ENCODE results near the gene HSPB2. TPM values are rescaled to one million over a fixed set of nuclear protein-coding genes. Genes with fewer than 3 reads are reported as not detected.

The HSPB2 gene
- polyA plus RNA-seq, 4 donors: 1.7 to 4.3 (median 3.0) TPM; not detected in 1

DNA sequence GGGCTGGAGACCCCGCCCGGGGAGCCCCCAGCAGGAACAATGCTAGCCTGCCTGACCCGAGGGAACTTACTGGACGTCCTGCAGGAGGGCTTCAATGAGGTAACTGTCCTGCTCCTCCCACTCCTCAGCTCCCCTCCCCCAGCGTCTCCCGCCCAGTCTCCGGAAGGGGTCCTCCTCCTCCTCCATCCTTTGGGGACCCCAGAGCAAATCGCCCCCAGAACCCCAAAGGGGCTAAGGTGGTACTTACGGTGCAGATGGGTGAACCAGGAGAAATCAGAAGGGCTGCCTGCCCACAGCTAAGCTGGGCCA, 24.9 kb downstream of the HSPB2 start:
- no peaks in the 10 kb centered on the region for H3K36me3 ChIP-seq (ENCODE audit: control insufficient read depth in 3 of 3, insufficient read depth in 2 of 3, low read depth in 1 of 3, low read length in 3 of 3)
- H3K4me3 ChIP-seq (ENCODE audit: low read depth in 1 of 3, low read length in 3 of 3): peak overlapping the region; percentile 61 to 88 (median 69)
- peaks cover 0 to 13% (median 0%) of the 10 kb centered on the region in 3 donors for H3K4me1 ChIP-seq (ENCODE audit: control insufficient read depth in 3 of 3, insufficient read depth in 2 of 3, low read depth in 1 of 3, low read length in 2 of 3)
- H3K27ac ChIP-seq (ENCODE audit: low read depth in 1 of 3, low read length in 2 of 3): peak overlapping the region in 2 of 3 donors; percentile 21 to 29
- H3K27me3 ChIP-seq (ENCODE audit: control insufficient read depth in 3 of 3, insufficient read depth in 3 of 3, low read length in 3 of 3): no peaks in the 10 kb centered on the region
- 5 to 14% (median 10%) methylated on average over 8 to 9 of the region's 9 CpGs for WGBS, 3 donors
- no peak for FAIRE-seq
- H3K9me3 ChIP-seq (ENCODE audit: control insufficient read depth in 2 of 2, insufficient read depth in 1 of 2, low read depth in 1 of 2, low read length in 1 of 2): no peaks in the 10 kb centered on the region
- DNase-seq: no peak

DNA sequence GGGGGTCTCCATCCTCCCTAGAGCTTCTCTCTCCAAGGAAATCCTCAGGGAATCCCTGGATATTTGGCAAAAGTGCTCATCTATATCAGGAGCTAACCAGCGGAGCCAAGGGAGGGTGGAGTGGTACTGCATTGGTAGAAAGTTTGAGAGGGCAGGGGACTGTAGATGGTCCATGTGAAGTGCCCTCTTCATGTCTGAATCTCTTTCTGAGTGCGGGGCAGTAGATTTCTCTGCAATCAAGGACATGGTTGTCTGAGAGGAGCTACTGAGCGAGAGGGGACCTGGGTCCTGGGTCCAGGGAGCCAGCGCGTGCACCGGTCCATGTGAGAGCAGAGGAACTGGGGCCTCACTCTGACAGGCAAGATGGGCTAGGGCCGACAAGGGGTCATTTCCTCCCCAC, 25.3 kb downstream of the HSPB2 start:
- FAIRE-seq: no peak
- Histone ChIP-seq H3K27ac (ENCODE audit: low read depth in 1 of 3, low read length in 2 of 3) (peak overlapping the region in 2 of 3 donors; percentile 5 to 29), H3K27me3 (ENCODE audit: control insufficient read depth in 3 of 3, insufficient read depth in 3 of 3, low read length in 3 of 3) (no peaks in the 10 kb centered on the region), H3K9me3 (ENCODE audit: control insufficient read depth in 2 of 2, insufficient read depth in 1 of 2, low read depth in 1 of 2, low read length in 1 of 2) (no peaks in the 10 kb centered on the region), H3K4me3 (ENCODE audit: low read depth in 1 of 3, low read length in 3 of 3) (peak overlapping the region in 1 of 3 donors; percentile 61), H3K36me3 (ENCODE audit: control insufficient read depth in 3 of 3, insufficient read depth in 2 of 3, low read depth in 1 of 3, low read length in 3 of 3) (no peaks in the 10 kb centered on the region), H3K4me1 (ENCODE audit: control insufficient read depth in 3 of 3, insufficient read depth in 2 of 3, low read depth in 1 of 3, low read length in 2 of 3) (peaks cover 0 to 13% (median 0%) of the 10 kb centered on the region in 3 donors)
- 73 to 79% (median 76%) methylated on average over 7 of the region's 7 CpGs for WGBS, 3 donors
- no peak for DNase-seq

DNA sequence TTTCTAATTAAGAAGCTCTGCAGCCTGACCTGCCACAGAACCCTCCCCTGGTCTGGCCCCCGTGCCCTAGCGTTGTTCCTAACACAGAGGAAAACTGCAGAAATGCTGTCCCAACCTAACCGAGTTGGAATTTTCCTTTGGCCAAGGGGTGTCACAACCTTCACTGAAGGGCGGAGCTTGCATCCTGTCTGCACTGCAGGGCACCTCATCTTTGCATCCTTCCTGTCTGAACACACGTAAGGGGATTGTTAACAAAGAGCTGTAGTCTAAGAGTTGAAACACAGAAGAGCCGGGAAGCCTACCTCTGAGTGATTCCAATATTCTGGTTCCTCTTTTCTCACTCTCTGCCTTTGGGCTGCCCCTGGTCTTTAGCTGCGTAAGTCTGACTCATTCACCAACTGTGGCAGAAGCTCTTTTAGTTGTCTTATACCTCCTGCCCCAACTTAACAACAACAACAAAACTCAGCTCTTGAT, 26.2 kb downstream of the HSPB2 start:
- Histone ChIP-seq H3K27me3 (ENCODE audit: control insufficient read depth in 3 of 3, insufficient read depth in 3 of 3, low read length in 3 of 3) (no peaks in the 10 kb centered on the region), H3K9me3 (ENCODE audit: control insufficient read depth in 2 of 2, insufficient read depth in 1 of 2, low read depth in 1 of 2, low read length in 1 of 2) (no peaks in the 10 kb centered on the region), H3K27ac (ENCODE audit: low read depth in 1 of 3, low read length in 2 of 3) (peak overlapping the region in 1 of 3 donors; percentile 63), H3K4me3 (ENCODE audit: low read depth in 1 of 3, low read length in 3 of 3) (no peak overlapping the region), H3K36me3 (ENCODE audit: control insufficient read depth in 3 of 3, insufficient read depth in 2 of 3, low read depth in 1 of 3, low read length in 3 of 3) (no peaks in the 10 kb centered on the region), H3K4me1 (ENCODE audit: control insufficient read depth in 3 of 3, insufficient read depth in 2 of 3, low read depth in 1 of 3, low read length in 2 of 3) (peaks cover 0 to 13% (median 0%) of the 10 kb centered on the region in 3 donors)
- no peak for DNase-seq
- WGBS, 3 donors: 34 to 52% (median 41%) methylated on average over 7 of the region's 7 CpGs
- FAIRE-seq: no peak

DNA sequence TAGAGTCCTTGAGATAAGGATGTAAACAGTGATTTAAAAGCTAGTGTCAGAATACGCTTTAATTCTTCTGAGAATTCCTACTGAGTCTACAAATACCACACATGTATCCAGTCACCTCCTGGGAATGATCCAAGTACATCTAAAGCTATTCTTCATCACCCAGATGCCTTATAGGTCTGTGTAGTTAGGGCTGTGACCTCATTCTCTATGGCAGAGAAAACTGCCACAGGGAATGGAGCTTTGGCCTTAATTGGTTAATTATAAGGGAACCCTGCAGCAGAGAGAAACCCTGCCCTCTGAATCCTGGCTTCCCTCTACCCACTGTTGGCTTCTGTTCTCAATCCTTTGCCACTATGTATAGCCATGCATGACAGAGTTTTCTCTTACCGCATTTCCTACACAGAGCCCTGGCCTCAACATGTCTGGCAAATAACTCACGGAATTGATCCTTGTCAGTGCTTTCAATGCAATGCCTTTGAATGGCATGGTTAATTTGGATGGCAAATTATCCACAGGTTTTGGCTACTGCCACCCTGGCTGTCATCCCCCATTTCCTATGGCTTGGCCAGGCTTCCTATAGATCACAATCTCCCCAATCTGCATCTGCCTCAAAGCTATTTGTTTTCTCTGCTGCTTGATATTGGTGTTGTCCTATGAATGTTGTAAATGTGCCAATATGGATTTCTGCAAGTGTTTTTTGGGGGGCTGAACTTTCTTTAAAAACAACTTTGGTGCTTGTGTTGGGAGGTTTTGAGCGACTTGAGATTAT, 27.5 kb downstream of the HSPB2 start:
- H3K36me3 ChIP-seq (ENCODE audit: control insufficient read depth in 3 of 3, insufficient read depth in 2 of 3, low read depth in 1 of 3, low read length in 3 of 3): no peaks in the 10 kb centered on the region
- no peak overlapping the region for H3K27ac ChIP-seq (ENCODE audit: low read depth in 1 of 3, low read length in 2 of 3)
- no peaks in the 10 kb centered on the region for H3K9me3 ChIP-seq (ENCODE audit: control insufficient read depth in 2 of 2, insufficient read depth in 1 of 2, low read depth in 1 of 2, low read length in 1 of 2)
- H3K4me1 ChIP-seq (ENCODE audit: control insufficient read depth in 3 of 3, insufficient read depth in 2 of 3, low read depth in 1 of 3, low read length in 2 of 3): peaks cover 0 to 13% (median 0%) of the 10 kb centered on the region in 3 donors
- no peak overlapping the region for H3K4me3 ChIP-seq (ENCODE audit: low read depth in 1 of 3, low read length in 3 of 3)
- H3K27me3 ChIP-seq (ENCODE audit: control insufficient read depth in 3 of 3, insufficient read depth in 3 of 3, low read length in 3 of 3): no peaks in the 10 kb centered on the region
- FAIRE-seq (no peak), DNase-seq (no peak)
- 77 to 87% (median 87%) methylated on average over 4 of the region's 4 CpGs for WGBS, 3 donors

DNA sequence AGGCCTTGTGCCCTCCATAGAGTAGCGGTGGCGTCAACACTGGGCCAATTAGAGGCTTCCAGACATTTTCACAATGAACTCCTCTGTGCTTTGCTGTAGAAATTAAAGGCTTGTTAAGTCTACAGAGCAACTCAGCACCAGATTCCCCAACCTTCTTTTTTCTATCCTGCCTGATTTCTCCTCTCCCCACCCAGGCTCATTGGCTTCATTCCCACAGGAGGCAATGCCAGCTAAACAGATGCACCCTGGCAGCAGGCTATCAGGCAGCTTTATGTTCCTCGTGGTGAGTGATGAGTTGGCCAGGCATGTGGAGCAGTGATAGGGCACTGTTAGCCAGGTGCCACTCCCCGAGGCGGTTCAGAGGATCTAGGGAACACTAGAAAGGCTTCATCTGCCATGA, 29.4 kb downstream of the HSPB2 start:
- no peak overlapping the region for H3K4me3 ChIP-seq (ENCODE audit: low read depth in 1 of 3, low read length in 3 of 3)
- no peaks in the 10 kb centered on the region for H3K9me3 ChIP-seq (ENCODE audit: control insufficient read depth in 2 of 2, insufficient read depth in 1 of 2, low read depth in 1 of 2, low read length in 1 of 2)
- peak in 1 of 2 donors; percentile 30 for DNase-seq
- H3K36me3 ChIP-seq (ENCODE audit: control insufficient read depth in 3 of 3, insufficient read depth in 2 of 3, low read depth in 1 of 3, low read length in 3 of 3): no peaks in the 10 kb centered on the region
- peaks cover 0 to under 1% (median 0%) of the 10 kb centered on the region in 3 donors for H3K4me1 ChIP-seq (ENCODE audit: control insufficient read depth in 3 of 3, insufficient read depth in 2 of 3, low read depth in 1 of 3, low read length in 2 of 3)
- FAIRE-seq: no peak
- H3K27me3 ChIP-seq (ENCODE audit: control insufficient read depth in 3 of 3, insufficient read depth in 3 of 3, low read length in 3 of 3): no peaks in the 10 kb centered on the region
- no peak overlapping the region for H3K27ac ChIP-seq (ENCODE audit: low read depth in 1 of 3, low read length in 2 of 3)
- WGBS, 3 donors: 51 to 79% (median 59%) methylated on average over 5 of the region's 5 CpGs

DNA sequence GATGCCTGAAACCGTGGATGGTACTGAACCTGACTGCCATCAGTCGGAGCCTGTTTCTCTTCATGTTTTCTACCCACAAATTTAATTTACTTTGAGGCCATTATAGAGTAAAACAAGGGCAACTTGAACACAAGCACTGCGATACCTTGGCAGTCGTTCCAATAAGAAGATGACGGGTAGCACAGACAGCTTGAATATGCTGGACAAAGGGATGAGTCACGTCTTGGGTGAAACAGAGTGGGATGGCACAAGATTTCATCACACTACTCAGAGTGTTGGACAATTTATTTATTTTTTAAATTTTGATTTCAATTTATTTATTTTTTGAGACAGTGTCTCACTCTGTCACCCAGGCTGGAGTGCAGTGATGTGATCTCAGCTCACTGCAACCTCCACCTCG, 30.3 kb downstream of the HSPB2 start:
- WGBS, 3 donors: 92 to 94% (median 93%) methylated on average over 7 of the region's 7 CpGs
- H3K27me3 ChIP-seq (ENCODE audit: control insufficient read depth in 3 of 3, insufficient read depth in 3 of 3, low read length in 3 of 3): no peaks in the 10 kb centered on the region
- no peak for FAIRE-seq
- no peak overlapping the region for H3K4me3 ChIP-seq (ENCODE audit: low read depth in 1 of 3, low read length in 3 of 3)
- H3K36me3 ChIP-seq (ENCODE audit: control insufficient read depth in 3 of 3, insufficient read depth in 2 of 3, low read depth in 1 of 3, low read length in 3 of 3): no peaks in the 10 kb centered on the region
- H3K4me1 ChIP-seq (ENCODE audit: control insufficient read depth in 3 of 3, insufficient read depth in 2 of 3, low read depth in 1 of 3, low read length in 2 of 3): peaks cover 0 to 6% (median 0%) of the 10 kb centered on the region in 3 donors
- no peaks in the 10 kb centered on the region for H3K9me3 ChIP-seq (ENCODE audit: control insufficient read depth in 2 of 2, insufficient read depth in 1 of 2, low read depth in 1 of 2, low read length in 1 of 2)
- H3K27ac ChIP-seq (ENCODE audit: low read depth in 1 of 3, low read length in 2 of 3): no peak overlapping the region
- DNase-seq: no peak

DNA sequence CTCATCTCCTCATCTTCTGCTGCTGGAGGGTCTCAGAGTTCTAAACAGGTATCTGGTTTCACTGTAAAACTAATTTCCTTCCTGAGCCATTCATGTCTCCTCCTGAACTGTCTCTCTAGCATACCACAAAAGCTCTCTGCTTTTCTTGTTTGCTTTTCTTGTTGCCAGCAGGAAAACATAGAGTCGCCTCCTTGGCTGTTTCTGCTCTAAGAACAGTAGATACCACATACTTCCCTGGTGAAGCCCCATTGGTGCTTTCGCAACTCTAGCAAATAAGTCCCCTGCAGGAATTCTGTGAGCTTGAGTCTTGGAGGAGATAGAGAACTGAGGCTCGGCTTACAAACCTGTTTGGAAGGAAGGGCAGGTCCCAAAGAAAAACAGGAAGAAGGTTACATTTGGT, 31.6 kb downstream of the HSPB2 start:
- H3K36me3 ChIP-seq (ENCODE audit: control insufficient read depth in 3 of 3, insufficient read depth in 2 of 3, low read depth in 1 of 3, low read length in 3 of 3): no peaks in the 10 kb centered on the region
- FAIRE-seq (no peak), DNase-seq (no peak)
- WGBS, 3 donors: 75 to 86% (median 78%) methylated on average over 3 of the region's 3 CpGs
- no peaks in the 10 kb centered on the region for H3K9me3 ChIP-seq (ENCODE audit: control insufficient read depth in 2 of 2, insufficient read depth in 1 of 2, low read depth in 1 of 2, low read length in 1 of 2)
- peak overlapping the region in 1 of 3 donors; percentile 1 for H3K27ac ChIP-seq (ENCODE audit: low read depth in 1 of 3, low read length in 2 of 3)
- peaks cover 0 to 6% (median 0%) of the 10 kb centered on the region in 3 donors for H3K4me1 ChIP-seq (ENCODE audit: control insufficient read depth in 3 of 3, insufficient read depth in 2 of 3, low read depth in 1 of 3, low read length in 2 of 3)
- H3K4me3 ChIP-seq (ENCODE audit: low read depth in 1 of 3, low read length in 3 of 3): no peak overlapping the region
- no peaks in the 10 kb centered on the region for H3K27me3 ChIP-seq (ENCODE audit: control insufficient read depth in 3 of 3, insufficient read depth in 3 of 3, low read length in 3 of 3)

DNA sequence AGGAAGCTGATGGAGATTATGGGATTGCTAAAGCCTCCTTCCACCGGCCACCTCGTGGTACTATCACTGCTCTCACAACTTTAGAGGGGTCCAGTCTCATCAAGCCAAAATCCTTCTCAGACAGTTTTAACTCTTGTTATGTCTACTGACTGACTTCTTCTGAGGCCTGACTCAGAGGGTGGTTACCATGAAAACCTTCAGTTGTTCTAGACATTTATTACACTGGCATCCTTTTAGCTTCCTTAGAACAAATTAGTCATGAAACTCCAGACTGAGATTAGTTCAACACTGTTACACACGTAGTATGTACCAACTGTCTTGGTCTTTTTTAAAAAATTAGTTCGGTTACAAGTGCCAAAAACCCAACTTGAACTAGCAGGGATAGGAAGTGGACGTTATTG, 32.1 kb downstream of the HSPB2 start:
- peak overlapping the region in 1 of 3 donors; percentile 36 for H3K27ac ChIP-seq (ENCODE audit: low read depth in 1 of 3, low read length in 2 of 3)
- WGBS, 3 donors: 73 to 83% (median 83%) methylated on average over 5 of the region's 5 CpGs
- H3K4me3 ChIP-seq (ENCODE audit: low read depth in 1 of 3, low read length in 3 of 3): no peak overlapping the region
- peaks cover 0 to 6% (median 0%) of the 10 kb centered on the region in 3 donors for H3K4me1 ChIP-seq (ENCODE audit: control insufficient read depth in 3 of 3, insufficient read depth in 2 of 3, low read depth in 1 of 3, low read length in 2 of 3)
- DNase-seq: no peak
- H3K27me3 ChIP-seq (ENCODE audit: control insufficient read depth in 3 of 3, insufficient read depth in 3 of 3, low read length in 3 of 3): no peaks in the 10 kb centered on the region
- no peak for FAIRE-seq
- no peaks in the 10 kb centered on the region for H3K36me3 ChIP-seq (ENCODE audit: control insufficient read depth in 3 of 3, insufficient read depth in 2 of 3, low read depth in 1 of 3, low read length in 3 of 3)
- H3K9me3 ChIP-seq (ENCODE audit: control insufficient read depth in 2 of 2, insufficient read depth in 1 of 2, low read depth in 1 of 2, low read length in 1 of 2): no peaks in the 10 kb centered on the region

Data from small intestine (tissue), 7 donors.